ENCODE measurements around the gene SH3RF1. TPM values are rescaled to one million over a fixed set of nuclear protein-coding genes. Genes with fewer than 3 reads are reported as not detected.

SH3RF1 gene
- total and polyA plus RNA-seq, 4 donors = 1.8 to 7.9 (median 3.5) TPM

DNA sequence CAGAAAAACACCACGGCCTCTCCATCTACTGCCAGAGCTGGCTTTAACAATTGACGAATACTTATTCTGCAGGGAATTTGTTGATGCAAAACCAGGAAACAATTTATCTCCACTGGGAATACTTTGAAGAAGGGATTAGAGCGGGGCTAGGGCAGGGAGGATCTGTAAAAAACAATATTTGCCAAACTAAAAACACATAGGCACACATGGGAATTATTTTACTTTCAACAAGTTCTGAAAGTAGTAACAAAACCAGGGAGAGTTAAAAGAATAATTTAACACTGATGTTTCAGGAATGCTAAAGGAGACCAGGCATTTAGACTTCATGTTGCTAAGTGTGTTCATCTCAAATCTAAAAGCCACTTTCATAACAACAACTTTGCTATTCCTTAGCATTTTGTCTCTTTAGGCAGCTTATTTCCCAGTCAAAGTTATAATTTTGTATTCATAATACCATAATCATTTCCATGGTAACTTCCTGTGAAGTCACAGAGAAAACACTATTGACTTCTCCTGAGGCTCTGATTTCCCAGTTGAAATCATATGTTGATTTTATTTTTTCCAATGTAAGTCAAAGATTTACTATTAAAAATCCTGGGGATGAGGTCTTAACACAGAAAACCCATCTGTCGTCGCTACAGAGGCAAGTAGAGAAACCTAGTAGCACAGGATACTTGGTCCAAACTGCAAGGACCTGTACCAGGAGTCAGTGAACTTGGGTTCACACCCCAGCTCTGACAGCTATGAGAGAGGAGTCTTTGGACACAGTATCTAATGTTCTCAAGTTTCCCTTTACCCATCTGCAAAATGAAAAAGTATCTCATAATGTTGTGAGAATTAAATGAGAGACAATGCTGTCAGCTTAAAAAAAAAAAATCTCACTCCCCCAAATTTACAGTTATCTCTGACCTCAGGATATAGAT is 69.3 kb downstream of the SH3RF1 start:
- 57% methylated on average over 5 of the region's 5 CpGs for WGBS
- peaks cover 5 to 32% (median 13%) of the 10 kb centered on the region in 4 donors for H3K4me1 ChIP-seq (ENCODE audit: control insufficient read depth in 4 of 4, insufficient read depth in 4 of 4, low read length in 3 of 4)

More for the DNA sequence above, 69.3 kb downstream of the SH3RF1 start:
- TF ChIP-seq HNF4G (IDR thresholded peaks at IDR 0.05) = peak; percentile 17
- TF ChIP-seq FOXA1 (IDR thresholded peaks at IDR 0.05) = no peak
- TF ChIP-seq RXRA (IDR thresholded peaks at IDR 0.05) = peak; percentile 90 to 93
- no peak for TF ChIP-seq REST (IDR thresholded peaks at IDR 0.05)
- TF ChIP-seq HNF4A (conservative IDR thresholded peaks at IDR 0.05) = peak; percentile 58 to 83
- no peak for TF ChIP-seq NR2F2 (IDR thresholded peaks at IDR 0.05)
- TF ChIP-seq ZBTB33 (IDR thresholded peaks at IDR 0.05) = no peak
- TF ChIP-seq JUND (IDR thresholded peaks at IDR 0.05) = peak in 1 of 2 donors; percentile 13
- no peak for TF ChIP-seq EGR1 (IDR thresholded peaks at IDR 0.05; ENCODE audit: low read depth in 2 of 2)
- no peak for TF ChIP-seq RAD21 (IDR thresholded peaks at IDR 0.05)
- TF ChIP-seq, protein P1, sequence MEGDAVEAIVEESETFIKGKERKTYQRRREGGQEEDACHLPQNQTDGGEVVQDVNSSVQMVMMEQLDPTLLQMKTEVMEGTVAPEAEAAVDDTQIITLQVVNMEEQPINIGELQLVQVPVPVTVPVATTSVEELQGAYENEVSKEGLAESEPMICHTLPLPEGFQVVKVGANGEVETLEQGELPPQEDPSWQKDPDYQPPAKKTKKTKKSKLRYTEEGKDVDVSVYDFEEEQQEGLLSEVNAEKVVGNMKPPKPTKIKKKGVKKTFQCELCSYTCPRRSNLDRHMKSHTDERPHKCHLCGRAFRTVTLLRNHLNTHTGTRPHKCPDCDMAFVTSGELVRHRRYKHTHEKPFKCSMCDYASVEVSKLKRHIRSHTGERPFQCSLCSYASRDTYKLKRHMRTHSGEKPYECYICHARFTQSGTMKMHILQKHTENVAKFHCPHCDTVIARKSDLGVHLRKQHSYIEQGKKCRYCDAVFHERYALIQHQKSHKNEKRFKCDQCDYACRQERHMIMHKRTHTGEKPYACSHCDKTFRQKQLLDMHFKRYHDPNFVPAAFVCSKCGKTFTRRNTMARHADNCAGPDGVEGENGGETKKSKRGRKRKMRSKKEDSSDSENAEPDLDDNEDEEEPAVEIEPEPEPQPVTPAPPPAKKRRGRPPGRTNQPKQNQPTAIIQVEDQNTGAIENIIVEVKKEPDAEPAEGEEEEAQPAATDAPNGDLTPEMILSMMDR (IDR thresholded peaks at IDR 0.05; ENCODE audit: low read depth, low read length, missing input control) = no peak
- TF ChIP-seq SP1 (IDR thresholded peaks at IDR 0.05) = no peak
- no peak for TF ChIP-seq FOXA2 (IDR thresholded peaks at IDR 0.05)
- TF ChIP-seq TAF1 (conservative IDR thresholded peaks at IDR 0.05) = no peak
- no peak for TF ChIP-seq MAX (IDR thresholded peaks at IDR 0.05)
- no peaks in the 10 kb centered on the region for H3K27me3 ChIP-seq (ENCODE audit: control insufficient read depth in 4 of 4, insufficient read depth in 4 of 4, low read length in 3 of 4)
- H3K36me3 ChIP-seq (ENCODE audit: control insufficient read depth in 4 of 4, insufficient read depth in 3 of 4, low read depth in 1 of 4, low read length in 3 of 4) = no peaks in the 10 kb centered on the region
- no peak overlapping the region for H3K4me3 ChIP-seq (ENCODE audit: low read depth in 1 of 3, low read length in 3 of 3)
- H3K27ac ChIP-seq (ENCODE audit: low read depth in 1 of 2, low read length in 2 of 2) = peak overlapping the region; percentile 0 to 43
- H3K9ac ChIP-seq (ENCODE audit: low read depth in 1 of 2, low read length in 2 of 2) = no peak overlapping the region
- no peaks in the 10 kb centered on the region for H3K9me3 ChIP-seq (ENCODE audit: control insufficient read depth in 4 of 4, low read length in 3 of 4)
- DNase-seq (ENCODE audit: low spot score) = no peak

Data from liver (tissue), 9 donors.